ENCODE data around the gene CKAP2.
"Not testable (repeated sequence)": the region's sequence is repeated elsewhere in the genome, so short reads cannot be mapped to it uniquely, and the experiment has no call there.

The CKAP2 gene

GRCh38 chr13:52452470-52452869 lies 2.8 kb upstream of the CKAP2 start:
- no peak overlapping the region for H3K4me3 ChIP-seq (ENCODE audit: low read depth in 1 of 2, low read length in 2 of 2)
- no peaks in the 10 kb centered on the region for H3K27me3 ChIP-seq (ENCODE audit: low read depth, low read length)
- no peak overlapping the region for H3K27ac ChIP-seq (ENCODE audit: low read length)
- H3K4me1 ChIP-seq (ENCODE audit: control insufficient read depth in 1 of 2, insufficient read depth in 2 of 2, low read length in 2 of 2) = peaks cover 11 to 34% of the 10 kb centered on the region in 2 donors
- H3K9me3 ChIP-seq (ENCODE audit: control insufficient read depth in 1 of 2, low read length in 2 of 2) = no peaks in the 10 kb centered on the region
- H3K36me3 ChIP-seq (ENCODE audit: control insufficient read depth in 1 of 2, insufficient read depth in 2 of 2, low read length in 2 of 2) = no peaks in the 10 kb centered on the region

GRCh38 chr13:52454459-52454819 lies 839 bp upstream of the CKAP2 start:
- Histone ChIP-seq H3K4me1 (ENCODE audit: control insufficient read depth in 1 of 2, insufficient read depth in 2 of 2, low read length in 2 of 2) (peaks cover 4 to 15% of the 10 kb centered on the region in 2 donors), H3K27ac (ENCODE audit: low read length) (peak overlapping the region; percentile 97), H3K4me3 (ENCODE audit: low read depth in 1 of 2, low read length in 2 of 2) (peak overlapping the region; percentile 84 to 99), H3K9me3 (ENCODE audit: control insufficient read depth in 1 of 2, low read length in 2 of 2) (no peaks in the 10 kb centered on the region), H3K27me3 (ENCODE audit: low read depth, low read length) (no peaks in the 10 kb centered on the region), H3K36me3 (ENCODE audit: control insufficient read depth in 1 of 2, insufficient read depth in 2 of 2, low read length in 2 of 2) (no peaks in the 10 kb centered on the region)

- H3K4me1 ChIP-seq (ENCODE audit: control insufficient read depth in 1 of 2, insufficient read depth in 2 of 2, low read length in 2 of 2) = peaks cover 4 to 15% of the 10 kb centered on the region in 2 donors
- H3K27me3 ChIP-seq (ENCODE audit: low read depth, low read length) = no peaks in the 10 kb centered on the region
- H3K4me3 ChIP-seq (ENCODE audit: low read depth in 1 of 2, low read length in 2 of 2) = peak overlapping the region; percentile 84 to 99
- peak overlapping the region; percentile 97 for H3K27ac ChIP-seq (ENCODE audit: low read length)
- H3K9me3 ChIP-seq (ENCODE audit: control insufficient read depth in 1 of 2, low read length in 2 of 2) = no peaks in the 10 kb centered on the region
- peaks cover 0 to under 1% of the 10 kb centered on the region in 2 donors for H3K36me3 ChIP-seq (ENCODE audit: control insufficient read depth in 1 of 2, insufficient read depth in 2 of 2, low read length in 2 of 2)
Measured at GRCh38 chr13:52455677-52456041, 381 bp downstream of the CKAP2 start.

GRCh38 chr13:52459668-52460067 lies 4.4 kb downstream of the CKAP2 start:
- Histone ChIP-seq H3K9me3 (ENCODE audit: control insufficient read depth in 1 of 2, low read length in 2 of 2) (no peaks in the 10 kb centered on the region), H3K27me3 (ENCODE audit: low read depth, low read length) (no peaks in the 10 kb centered on the region), H3K4me3 (ENCODE audit: low read depth in 1 of 2, low read length in 2 of 2) (no peak overlapping the region), H3K36me3 (ENCODE audit: control insufficient read depth in 1 of 2, insufficient read depth in 2 of 2, low read length in 2 of 2) (peaks cover 0 to 10% of the 10 kb centered on the region in 2 donors), H3K27ac (ENCODE audit: low read length) (no peak overlapping the region), H3K4me1 (ENCODE audit: control insufficient read depth in 1 of 2, insufficient read depth in 2 of 2, low read length in 2 of 2) (peaks cover 4 to 9% of the 10 kb centered on the region in 2 donors)

GRCh38 chr13:52461265-52461664 lies 6.0 kb downstream of the CKAP2 start:
- no peak overlapping the region for H3K27ac ChIP-seq (ENCODE audit: low read length)
- H3K4me1 ChIP-seq (ENCODE audit: control insufficient read depth in 1 of 2, insufficient read depth in 2 of 2, low read length in 2 of 2) = peaks cover 2 to 4% of the 10 kb centered on the region in 2 donors
- no peak overlapping the region for H3K4me3 ChIP-seq (ENCODE audit: low read depth in 1 of 2, low read length in 2 of 2)
- no peaks in the 10 kb centered on the region for H3K27me3 ChIP-seq (ENCODE audit: low read depth, low read length)
- H3K9me3 ChIP-seq (ENCODE audit: control insufficient read depth in 1 of 2, low read length in 2 of 2) = no peaks in the 10 kb centered on the region
- H3K36me3 ChIP-seq (ENCODE audit: control insufficient read depth in 1 of 2, insufficient read depth in 2 of 2, low read length in 2 of 2) = peaks cover 4 to 10% of the 10 kb centered on the region in 2 donors

- Histone ChIP-seq H3K27me3 (ENCODE audit: low read depth, low read length) (no peaks in the 10 kb centered on the region), H3K36me3 (ENCODE audit: control insufficient read depth in 1 of 2, insufficient read depth in 2 of 2, low read length in 2 of 2) (peaks cover 9 to 10% of the 10 kb centered on the region in 2 donors), H3K9me3 (ENCODE audit: control insufficient read depth in 1 of 2, low read length in 2 of 2) (no peaks in the 10 kb centered on the region), H3K4me3 (ENCODE audit: low read depth in 1 of 2, low read length in 2 of 2) (no peak overlapping the region), H3K4me1 (ENCODE audit: control insufficient read depth in 1 of 2, insufficient read depth in 2 of 2, low read length in 2 of 2) (no peaks in the 10 kb centered on the region), H3K27ac (ENCODE audit: low read length) (no peak overlapping the region)
Measured at GRCh38 chr13:52463526-52463925, 8.2 kb downstream of the CKAP2 start.

GRCh38 chr13:52468487-52468886 lies 13.2 kb downstream of the CKAP2 start:
- H3K36me3 ChIP-seq (ENCODE audit: control insufficient read depth in 1 of 2, insufficient read depth in 2 of 2, low read length in 2 of 2); H3K27me3 ChIP-seq (ENCODE audit: low read depth, low read length); H3K4me1 ChIP-seq (ENCODE audit: control insufficient read depth in 1 of 2, insufficient read depth in 2 of 2, low read length in 2 of 2): not testable (repeated sequence)

GRCh38 chr13:52480677-52481428 lies 25.6 kb downstream of the CKAP2 start:
- not testable (repeated sequence) for H3K27me3 ChIP-seq (ENCODE audit: low read depth, low read length); H3K9me3 ChIP-seq (ENCODE audit: control insufficient read depth in 1 of 2, low read length in 2 of 2); H3K4me1 ChIP-seq (ENCODE audit: control insufficient read depth in 1 of 2, insufficient read depth in 2 of 2, low read length in 2 of 2); H3K27ac ChIP-seq (ENCODE audit: low read length); H3K4me3 ChIP-seq (ENCODE audit: low read depth in 1 of 2, low read length in 2 of 2); H3K36me3 ChIP-seq (ENCODE audit: control insufficient read depth in 1 of 2, insufficient read depth in 2 of 2, low read length in 2 of 2)

More at GRCh38 chr13:52468487-52468886, 13.2 kb downstream of the CKAP2 start:
- not testable (repeated sequence) for H3K4me3 ChIP-seq (ENCODE audit: low read depth in 1 of 2, low read length in 2 of 2); H3K27ac ChIP-seq (ENCODE audit: low read length); H3K9me3 ChIP-seq (ENCODE audit: control insufficient read depth in 1 of 2, low read length in 2 of 2)

- H3K36me3 ChIP-seq (ENCODE audit: control insufficient read depth in 1 of 2, insufficient read depth in 2 of 2, low read length in 2 of 2); H3K4me3 ChIP-seq (ENCODE audit: low read depth in 1 of 2, low read length in 2 of 2); H3K27me3 ChIP-seq (ENCODE audit: low read depth, low read length); H3K9me3 ChIP-seq (ENCODE audit: control insufficient read depth in 1 of 2, low read length in 2 of 2); H3K4me1 ChIP-seq (ENCODE audit: control insufficient read depth in 1 of 2, insufficient read depth in 2 of 2, low read length in 2 of 2); H3K27ac ChIP-seq (ENCODE audit: low read length): not testable (repeated sequence)
Measured at GRCh38 chr13:52487078-52487477, 31.8 kb downstream of the CKAP2 start.

- not testable (repeated sequence) for H3K9me3 ChIP-seq (ENCODE audit: control insufficient read depth in 1 of 2, low read length in 2 of 2); H3K36me3 ChIP-seq (ENCODE audit: control insufficient read depth in 1 of 2, insufficient read depth in 2 of 2, low read length in 2 of 2); H3K4me3 ChIP-seq (ENCODE audit: low read depth in 1 of 2, low read length in 2 of 2); H3K27ac ChIP-seq (ENCODE audit: low read length); H3K27me3 ChIP-seq (ENCODE audit: low read depth, low read length); H3K4me1 ChIP-seq (ENCODE audit: control insufficient read depth in 1 of 2, insufficient read depth in 2 of 2, low read length in 2 of 2)
Measured at GRCh38 chr13:52488763-52489162, 33.5 kb downstream of the CKAP2 start.

GRCh38 chr13:52491015-52491414 lies 35.7 kb downstream of the CKAP2 start:
- H3K4me1 ChIP-seq (ENCODE audit: control insufficient read depth in 1 of 2, insufficient read depth in 2 of 2, low read length in 2 of 2); H3K9me3 ChIP-seq (ENCODE audit: control insufficient read depth in 1 of 2, low read length in 2 of 2); H3K36me3 ChIP-seq (ENCODE audit: control insufficient read depth in 1 of 2, insufficient read depth in 2 of 2, low read length in 2 of 2); H3K27me3 ChIP-seq (ENCODE audit: low read depth, low read length); H3K4me3 ChIP-seq (ENCODE audit: low read depth in 1 of 2, low read length in 2 of 2); H3K27ac ChIP-seq (ENCODE audit: low read length): not testable (repeated sequence)

- not testable (repeated sequence) for H3K4me3 ChIP-seq (ENCODE audit: low read depth in 1 of 2, low read length in 2 of 2); H3K9me3 ChIP-seq (ENCODE audit: control insufficient read depth in 1 of 2, low read length in 2 of 2); H3K36me3 ChIP-seq (ENCODE audit: control insufficient read depth in 1 of 2, insufficient read depth in 2 of 2, low read length in 2 of 2); H3K27ac ChIP-seq (ENCODE audit: low read length); H3K27me3 ChIP-seq (ENCODE audit: low read depth, low read length); H3K4me1 ChIP-seq (ENCODE audit: control insufficient read depth in 1 of 2, insufficient read depth in 2 of 2, low read length in 2 of 2)
Measured at GRCh38 chr13:52494241-52494640, 39.0 kb downstream of the CKAP2 start.

Data from muscle layer of duodenum (tissue), 2 donors.